HG03442 (cell line): ENCODE results near the gene RNF126.
"Not testable (repeated sequence)": the region's sequence is repeated elsewhere in the genome, so short reads cannot be mapped to it uniquely, and the experiment has no call there.

Experiments
- ATAC-seq: cut with Tn5 transposase; IDR thresholded peaks from one replicate; pipeline ENCODE4 v1.9.1; 2021; ENCODE audit warnings: mild to moderate bottlenecking, moderate library complexity; ENCODE audit not compliant: unreplicated experiment

Gene RNF126

DNA sequence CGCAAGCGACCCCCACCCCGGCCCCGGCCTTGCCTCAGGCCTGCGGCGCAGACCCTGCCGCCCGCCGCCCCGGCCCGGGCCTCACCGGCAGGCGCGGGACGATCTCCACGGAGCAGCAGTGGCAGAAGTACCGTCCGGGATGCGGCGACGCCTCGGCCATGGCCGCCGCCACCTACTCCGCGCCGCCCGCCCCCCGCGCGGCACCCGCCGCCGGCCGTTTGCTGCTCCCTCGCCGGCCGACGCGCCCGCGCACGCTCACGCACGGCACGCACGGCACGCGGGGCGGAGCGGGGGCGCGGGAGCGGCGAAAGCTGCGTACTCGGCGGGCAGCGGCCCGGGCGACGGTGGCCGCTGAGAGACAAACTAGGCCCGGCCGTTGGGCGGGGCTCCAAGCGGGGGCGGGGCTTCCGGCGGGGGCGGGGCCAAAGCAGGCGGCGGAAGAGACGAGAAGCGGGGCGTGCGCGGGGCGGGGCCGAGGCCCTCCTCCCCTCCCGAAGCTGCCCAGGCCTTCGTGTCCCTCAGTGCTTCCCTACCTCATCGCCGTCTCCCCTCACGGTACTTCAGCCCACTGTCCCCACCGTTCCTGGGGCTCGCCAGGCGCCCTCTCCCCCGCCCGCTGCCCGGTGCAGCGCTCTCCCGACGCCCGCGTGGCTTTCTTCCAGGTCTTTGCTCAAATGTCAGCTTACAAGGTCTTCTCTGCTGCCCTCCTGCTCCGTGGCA is at the start of gene RNF126:
RNF126 (minus strand) TSS at position 253 of the 720 bp plus-strand sequence; CDS start at position 160, 93 bp downstream.
- peak; percentile 58 for ATAC-seq

- no peak for ATAC-seq
Measured at GRCh38 chr19:711254-711653, 48.2 kb upstream of the RNF126 start.

- no peak for ATAC-seq
Measured at GRCh38 chr19:710767-711166, 47.8 kb upstream of the RNF126 start.

- no peak for ATAC-seq
Measured at GRCh38 chr19:709965-710571, 47.1 kb upstream of the RNF126 start.

DNA sequence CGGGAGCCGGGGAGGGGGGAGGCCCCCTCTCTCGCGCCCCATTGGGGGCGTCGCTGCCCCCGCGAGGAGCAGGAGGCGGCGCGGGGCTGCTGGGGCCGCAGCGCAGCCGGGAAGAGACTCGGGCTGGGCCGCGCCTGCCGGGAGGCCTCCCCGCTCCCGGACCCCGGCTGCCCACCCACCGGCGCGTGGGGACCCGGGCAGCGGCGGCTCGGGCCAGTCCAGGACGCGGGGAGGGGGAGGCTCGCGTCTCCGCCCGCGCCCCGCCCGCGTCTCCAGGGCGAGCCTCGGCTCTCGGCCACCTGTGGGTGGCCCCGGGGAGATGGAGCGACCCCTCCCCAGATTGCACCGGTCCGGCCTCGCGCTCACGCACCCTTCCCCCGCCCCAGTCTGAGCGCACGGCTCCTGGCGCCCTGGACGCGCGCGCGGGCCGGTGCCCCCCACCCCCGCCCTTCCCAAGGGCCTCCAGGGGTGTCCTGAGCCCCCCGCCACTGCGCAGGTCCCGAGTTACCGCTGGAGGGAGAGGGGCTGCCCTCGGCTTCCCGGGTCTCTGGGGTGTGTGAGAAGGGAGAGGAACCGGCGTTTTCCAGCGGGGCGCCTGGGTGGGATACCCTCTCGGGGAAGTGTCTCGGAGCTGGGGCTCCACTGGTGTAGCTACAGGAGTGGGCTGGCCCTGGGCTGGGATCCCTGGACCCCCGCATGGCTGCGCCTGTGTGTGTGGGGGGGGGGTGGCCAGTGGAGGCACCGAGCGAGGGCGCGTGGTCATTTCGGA is 46.4 kb upstream of the RNF126 start:
- no peak for ATAC-seq

- ATAC-seq, result no peak
Measured at GRCh38 chr19:708154-709143, 45.4 kb upstream of the RNF126 start, which contains the start of gene PALM. Gene PALM, plus strand, starts transcription at chr19:708935. Its CDS starts 212 bp downstream, at chr19:709147.

DNA sequence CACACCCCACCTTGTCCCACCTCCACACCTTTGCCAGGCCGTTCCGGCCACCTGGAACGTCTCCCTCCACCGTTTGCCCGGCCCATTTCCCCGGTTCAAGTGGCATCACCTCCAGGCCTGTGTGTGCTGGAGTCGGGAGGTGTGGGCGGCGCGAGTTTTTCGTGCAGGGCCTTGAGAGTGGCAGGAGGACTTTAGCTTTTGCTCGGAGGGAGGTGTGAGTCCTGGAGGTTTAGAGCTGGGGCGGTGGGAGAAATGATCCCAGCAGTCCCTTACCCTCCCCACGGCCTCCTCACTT is 41.4 kb upstream of the RNF126 start:
- ATAC-seq, result no peak

- ATAC-seq, result no peak
Measured at GRCh38 chr19:703651-704446, 40.8 kb upstream of the RNF126 start.

GRCh38 chr19:703329-703650 is 40.3 kb upstream of the RNF126 start:
- no peak for ATAC-seq

- not testable (repeated sequence) for ATAC-seq
Measured at GRCh38 chr19:702847-703246, 39.8 kb upstream of the RNF126 start.

DNA sequence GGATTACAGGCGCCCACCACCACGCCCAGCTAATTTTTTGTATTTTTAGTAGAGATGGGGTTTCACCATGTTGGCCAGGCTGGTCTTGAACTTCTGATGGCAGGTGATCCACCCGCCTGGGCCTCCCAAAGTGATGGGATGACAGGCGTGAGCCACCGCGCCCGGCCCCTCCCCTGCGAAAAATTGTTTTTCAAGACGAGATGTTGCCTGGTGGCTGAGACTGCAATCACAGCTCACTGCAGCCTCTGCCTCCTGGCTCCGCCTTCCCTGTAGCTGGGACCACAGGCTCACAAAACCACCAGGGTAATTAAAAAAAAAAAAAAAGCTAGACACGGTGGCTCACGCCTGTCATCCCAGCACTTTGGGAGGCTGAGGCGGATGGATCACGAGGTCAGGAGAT is 36.9 kb upstream of the RNF126 start:
- ATAC-seq, result not testable (repeated sequence)

DNA sequence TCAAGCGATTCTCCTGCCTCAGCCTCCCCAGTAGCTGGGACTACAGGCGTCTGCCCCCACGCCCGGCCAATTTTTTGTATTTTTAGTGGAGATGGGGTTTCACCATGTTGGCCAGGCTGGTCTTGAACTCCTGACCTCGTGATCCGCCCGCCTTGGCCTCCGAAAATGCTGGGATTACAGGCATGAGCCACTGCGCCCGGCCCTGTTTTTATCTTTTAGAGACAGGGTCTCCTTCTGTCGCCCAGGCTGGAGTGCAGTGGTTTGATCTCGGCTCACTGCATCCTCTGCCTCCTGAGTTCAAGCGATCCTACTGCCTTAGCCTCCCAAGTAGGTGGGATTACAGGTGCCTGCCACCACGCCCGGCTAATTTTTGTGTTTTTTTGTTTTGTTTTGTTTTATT is 35.5 kb upstream of the RNF126 start:
- ATAC-seq, result not testable (repeated sequence)

- no peak for ATAC-seq
Measured at GRCh38 chr19:695352-695949, 32.4 kb upstream of the RNF126 start, which contains the start of gene PRSS57. Gene PRSS57, minus strand, starts transcription at chr19:695452. Its CDS starts 22 bp downstream, at chr19:695430.

DNA sequence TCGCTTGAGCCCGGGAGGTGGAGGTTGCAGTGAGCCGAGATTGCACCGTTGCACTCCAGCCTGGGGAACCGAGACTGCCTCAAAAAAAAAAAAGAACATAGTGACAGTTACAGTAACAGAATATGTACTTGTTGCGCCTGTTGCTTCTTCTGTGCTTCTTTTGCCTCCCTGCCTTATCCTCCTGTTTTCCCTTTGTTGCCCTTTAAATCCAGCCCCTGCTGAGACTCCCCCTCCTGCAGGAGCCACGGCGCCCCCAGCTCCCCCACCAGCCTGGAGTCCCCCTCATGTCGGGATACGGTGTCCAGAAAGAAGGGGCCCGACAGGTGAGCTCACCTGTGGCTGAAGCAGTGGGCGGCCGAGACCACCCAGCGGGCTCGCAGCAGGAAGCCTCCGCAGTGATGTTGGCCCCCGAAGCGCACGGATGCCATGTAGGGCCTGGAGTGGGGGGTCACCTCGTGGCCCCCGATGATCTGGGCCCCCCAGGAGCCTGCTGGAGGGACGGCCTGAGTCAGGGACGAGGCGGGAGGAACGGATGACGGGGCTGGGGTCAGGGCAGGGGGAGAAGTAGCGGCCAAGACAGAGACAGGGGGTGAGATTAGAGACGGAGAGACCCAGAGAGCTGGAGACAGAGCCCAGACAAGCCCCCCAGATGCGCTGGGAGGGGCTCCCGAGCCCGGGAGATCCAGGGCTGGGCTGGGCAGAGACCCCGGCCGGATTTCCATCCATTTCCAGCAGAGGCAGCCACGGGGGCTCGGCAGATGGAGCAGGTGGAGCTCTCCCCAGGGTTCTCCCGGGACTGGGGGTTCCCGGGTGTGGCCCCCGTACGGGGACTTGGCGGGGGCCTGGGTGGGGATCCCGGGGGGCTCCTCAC is 31.7 kb upstream of the RNF126 start:
- no peak for ATAC-seq

DNA sequence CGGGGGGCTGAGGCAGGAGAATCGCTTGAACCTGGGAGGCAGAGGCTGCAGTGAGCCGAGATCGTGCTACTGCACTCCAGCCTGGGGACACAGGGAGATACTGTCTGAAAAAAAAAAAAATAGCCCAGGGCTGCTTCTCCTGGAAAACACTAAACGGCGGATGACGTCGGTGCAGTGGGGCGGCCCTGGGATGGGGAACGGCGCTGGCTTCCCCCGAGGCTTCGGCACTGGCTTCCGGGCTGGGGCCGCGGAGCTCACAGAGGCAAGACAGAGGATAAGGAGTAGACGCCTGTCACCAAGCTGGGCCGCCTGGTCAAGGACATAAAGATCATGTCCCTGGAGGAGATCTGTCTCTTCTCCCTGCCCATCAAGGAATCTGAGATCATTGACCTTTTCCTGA is 27.2 kb upstream of the RNF126 start:
- no peak for ATAC-seq

DNA sequence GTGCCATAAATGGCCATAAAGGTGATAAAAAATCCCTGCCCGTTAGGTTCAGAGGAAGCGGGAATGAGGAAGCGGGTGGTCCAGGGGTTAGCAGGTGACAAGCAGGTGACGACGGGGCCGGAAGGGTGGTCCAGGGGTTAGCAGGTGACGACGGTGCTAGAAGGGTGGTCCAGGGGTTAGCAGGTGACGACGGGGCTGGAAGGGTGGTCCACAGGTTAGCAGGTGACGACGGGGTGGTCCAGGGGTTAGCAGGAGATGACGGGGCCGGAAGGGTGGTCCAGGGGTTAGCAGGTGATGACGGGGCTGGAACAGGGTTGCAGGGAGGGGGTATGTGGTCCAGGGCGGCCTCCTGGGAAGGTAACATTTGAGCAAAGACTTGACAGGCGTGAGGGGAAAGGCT is 26.0 kb upstream of the RNF126 start:
- no peak for ATAC-seq

- ATAC-seq, result no peak
Measured at GRCh38 chr19:688214-688613, 25.2 kb upstream of the RNF126 start.

DNA sequence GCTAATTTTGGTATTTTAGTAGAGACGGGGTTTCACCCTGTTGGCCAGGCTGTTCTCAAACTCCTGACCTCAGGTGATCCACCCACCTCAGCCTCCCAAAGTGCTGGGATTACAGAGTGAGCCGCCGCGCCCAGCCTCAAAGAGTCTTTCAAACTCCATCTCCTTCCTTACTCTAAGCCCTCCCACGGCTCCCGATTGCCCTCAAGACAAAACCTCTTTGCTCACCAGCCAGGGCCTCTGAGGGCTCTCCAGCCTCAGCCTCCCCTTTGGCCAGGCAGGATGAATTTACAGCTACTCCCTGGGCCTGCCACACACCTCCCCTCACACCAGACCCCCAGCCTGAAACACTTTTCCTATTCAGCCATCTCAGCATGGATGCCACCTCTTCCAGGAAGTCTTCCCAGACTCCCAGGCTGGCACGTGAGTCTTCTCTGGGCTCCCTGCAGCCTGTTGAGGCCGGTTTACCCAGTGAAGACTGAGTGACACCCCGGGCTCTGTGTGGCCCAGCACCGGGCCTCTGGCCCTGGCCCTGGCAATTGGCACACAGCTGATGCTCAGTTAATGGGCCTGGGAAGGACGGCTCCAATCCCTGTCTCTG is 24.7 kb upstream of the RNF126 start:
- no peak for ATAC-seq
